Tibial artery (tissue), 4 donors: ENCODE data around the gene NUCB1.

Source experiments
- DNase-seq, 2 donors: peaks; one replicate each; pipeline ENCODE4 v3.0.0-alpha.2; 2019
- H3K27ac ChIP-seq, 2 donors: fragments of 200-600 bp; sonication (generic) in 1 of 2; 1 replicate in 1 of 2; 2 replicates in 1 of 2; pipeline ENCODE4 v1.5.1; 2018 to 2019; ENCODE audit warnings: mild to moderate bottlenecking in 1 of 2
- H3K27me3 ChIP-seq, 2 donors: fragments of 200-600 bp; sonication (generic) in 1 of 2; one replicate each; pipeline versions ENCODE4 v1.5.1 to v1.6.0; 2016 to 2019
- H3K36me3 ChIP-seq, 3 donors: fragments of 200-600 bp; sonication (generic) in 2 of 3; one replicate each; pipeline ENCODE4 v1.5.1; 2016 to 2019; ENCODE audit warnings: mild to moderate bottlenecking in 2 of 3
- H3K4me1 ChIP-seq, 4 donors: fragments of 200-600 bp; sonication (generic) in 2 of 4; 1 replicate in 3 of 4; 2 replicates in 1 of 4; pipeline ENCODE4 v1.5.1; 2016 to 2019
- H3K4me3 ChIP-seq, 2 donors: fragments of 200-600 bp; sonication (generic) in 1 of 2; 1 replicate in 1 of 2; 2 replicates in 1 of 2; pipeline ENCODE4 v1.5.1; 2018 to 2019; ENCODE audit warnings: mild to moderate bottlenecking in 2 of 2
- H3K9me3 ChIP-seq, 3 donors: fragments of 200-600 bp; sonication (generic) in 1 of 3; one replicate each; pipeline ENCODE4 v1.5.1; 2016 to 2019
- CTCF ChIP-seq, 2 experiments: fragments of 200-600 bp in 1 of 2; fragments of 450-650 bp in 1 of 2; IDR thresholded peaks; one replicate each; pipeline ENCODE4 v1.5.1; 2017 to 2019; ENCODE audit warnings: antibody characterized with exemption in 2 of 2, mild to moderate bottlenecking in 1 of 2, moderate library complexity in 1 of 2
- intact Hi-C: fragments of 100-400 bp; cut with DNase I; formaldehyde crosslinking; loops from one replicate; pipeline ENCODE4 v1.15.0; 2023; ENCODE audit warnings: low total_unique reads

The NUCB1 gene

GRCh38 chr19:48950830-48951519, 50.9 kb downstream of the NUCB1 start:
- no peak for DNase-seq
- Histone ChIP-seq H3K27ac (no peak overlapping the region), H3K27me3 (no peaks in the 10 kb centered on the region), H3K4me1 (peaks cover 0 to 16% (median 13%) of the 10 kb centered on the region in 4 donors), H3K4me3 (no peak overlapping the region), H3K36me3 (no peaks in the 10 kb centered on the region), H3K9me3 (no peaks in the 10 kb centered on the region)
- no peak for TF ChIP-seq CTCF (IDR thresholded peaks at IDR 0.05)
- intact Hi-C loops = no loop called here

GRCh38 chr19:48953141-48953540, 53.0 kb downstream of the NUCB1 start:
- H3K27me3 ChIP-seq = no peaks in the 10 kb centered on the region
- intact Hi-C loops = no loop called here
- no peak overlapping the region for H3K4me3 ChIP-seq
- no peak for DNase-seq
- H3K4me1 ChIP-seq = peaks cover 0 to 20% (median 15%) of the 10 kb centered on the region in 4 donors
- H3K36me3 ChIP-seq = peaks cover 0 to 5% (median 0%) of the 10 kb centered on the region in 3 donors
- H3K27ac ChIP-seq = peak overlapping the region in 1 of 2 donors; percentile 91
- no peak for TF ChIP-seq CTCF (IDR thresholded peaks at IDR 0.05)
- no peaks in the 10 kb centered on the region for H3K9me3 ChIP-seq

- intact Hi-C loops = no loop called here
Measured at GRCh38 chr19:48953990-48954594, 54.0 kb downstream of the NUCB1 start.

GRCh38 chr19:48954595-48955307, 54.6 kb downstream of the NUCB1 start, which contains the start of gene BAX:
Gene BAX, plus strand, starts transcription at chr19:48954875. Its CDS starts 54 bp downstream, at chr19:48954929.
- H3K27me3 ChIP-seq = no peaks in the 10 kb centered on the region
- H3K36me3 ChIP-seq = peaks cover 0 to 5% (median 0%) of the 10 kb centered on the region in 3 donors
- DNase-seq = peak; percentile 94 to 99
- peak in 1 of 2 experiments; percentile 34 for TF ChIP-seq CTCF (IDR thresholded peaks at IDR 0.05)
- peaks cover 0 to 20% (median 15%) of the 10 kb centered on the region in 4 donors for H3K4me1 ChIP-seq
- intact Hi-C loops = no loop called here
- no peaks in the 10 kb centered on the region for H3K9me3 ChIP-seq
- peak within 1 kb of the TSS; percentile 79 to 99 for H3K4me3 ChIP-seq
- H3K27ac ChIP-seq = peak within 1 kb of the TSS; percentile 91 to 94

More at GRCh38 chr19:48953990-48954594, 54.0 kb downstream of the NUCB1 start:
- H3K27me3 ChIP-seq = no peaks in the 10 kb centered on the region
- no peak for TF ChIP-seq CTCF (IDR thresholded peaks at IDR 0.05)
- peaks cover 0 to 20% (median 15%) of the 10 kb centered on the region in 4 donors for H3K4me1 ChIP-seq
- DNase-seq = no peak
- peaks cover 0 to 5% (median 0%) of the 10 kb centered on the region in 3 donors for H3K36me3 ChIP-seq
- no peaks in the 10 kb centered on the region for H3K9me3 ChIP-seq
- peak overlapping the region; percentile 79 to 99 for H3K4me3 ChIP-seq
- H3K27ac ChIP-seq = peak overlapping the region; percentile 91 to 94

GRCh38 chr19:48955308-48955958, 55.3 kb downstream of the NUCB1 start:
- Histone ChIP-seq H3K4me3 (peak overlapping the region; percentile 79 to 99), H3K36me3 (peaks cover 0 to 9% (median 0%) of the 10 kb centered on the region in 3 donors), H3K4me1 (peaks cover 0 to 20% (median 15%) of the 10 kb centered on the region in 4 donors), H3K27me3 (no peaks in the 10 kb centered on the region), H3K27ac (peak overlapping the region; percentile 91 to 94), H3K9me3 (no peaks in the 10 kb centered on the region)
- no peak for DNase-seq
- intact Hi-C loops = no loop called here
- TF ChIP-seq CTCF (IDR thresholded peaks at IDR 0.05) = no peak
